ENCODE measurements around the gene TEX9. TPM values are rescaled to one million over a fixed set of nuclear protein-coding genes. Genes with fewer than 3 reads are reported as not detected.
"Not testable (repeated sequence)": the region's sequence is repeated elsewhere in the genome, so short reads cannot be mapped to it uniquely, and the experiment has no call there.

The TEX9 gene
- 8.1 TPM for total RNA-seq

- DNase-seq (ENCODE audit: low spot score), result peak; percentile 93
- peak; percentile 100 for ATAC-seq
- intact Hi-C loops (cut with DNase I), result no loop called here
Observed at GRCh38 chr15:56365075-56365711, at the start of gene TEX9. Gene TEX9, plus strand, starts transcription at chr15:56365426. Its CDS starts 25 bp downstream, at chr15:56365451.

DNA sequence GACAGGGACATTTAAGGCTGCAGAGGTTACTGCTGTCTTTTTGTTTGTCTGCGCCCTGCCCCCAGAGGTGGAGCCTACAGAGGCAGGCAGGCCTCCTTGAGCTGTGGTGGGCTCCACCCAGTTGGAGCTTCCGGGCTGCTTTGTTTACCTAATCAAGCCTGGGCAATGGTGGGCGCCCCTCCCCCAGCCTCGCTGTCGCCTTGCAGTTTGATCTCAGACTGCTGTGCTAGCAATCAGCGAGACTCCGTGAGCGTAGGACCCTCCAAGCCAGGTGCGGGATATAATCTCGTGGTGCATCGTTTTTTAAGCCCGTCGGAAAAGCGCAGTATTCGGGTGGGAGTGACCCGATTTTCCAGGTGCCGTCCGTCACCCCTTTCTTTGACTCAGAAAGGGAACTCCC lies 48.7 kb upstream of the TEX9 start:
- intact Hi-C loops (cut with DNase I); DNase-seq (ENCODE audit: low spot score); ATAC-seq: not testable (repeated sequence)

- no peak for ATAC-seq
- intact Hi-C loops (cut with DNase I), result no loop called here
- DNase-seq (ENCODE audit: low spot score), result no peak
Observed at GRCh38 chr15:56320316-56320715, 44.9 kb upstream of the TEX9 start.

GRCh38 chr15:56320861-56321260 lies 44.4 kb upstream of the TEX9 start:
- intact Hi-C loops (cut with DNase I), result no loop called here
- DNase-seq (ENCODE audit: low spot score), result no peak
- no peak for ATAC-seq

DNA sequence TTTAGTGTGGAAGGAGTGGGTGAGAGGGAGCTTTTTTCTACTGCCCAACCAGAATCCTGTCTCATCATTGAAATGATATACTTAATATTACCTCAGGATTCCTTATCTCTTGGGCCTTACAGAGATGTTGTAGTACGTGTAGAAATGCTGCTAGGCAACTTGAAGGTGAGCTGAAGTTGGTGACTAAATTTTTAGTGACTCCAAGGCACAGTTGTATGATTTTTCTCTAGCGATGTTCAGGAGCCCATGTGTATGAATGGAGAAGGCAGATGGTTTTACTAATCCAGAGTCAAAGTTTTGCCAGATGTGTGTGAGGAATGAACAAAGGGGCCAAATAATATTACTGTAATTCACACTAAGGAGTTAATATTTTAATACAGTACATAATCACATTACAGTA lies 42.8 kb upstream of the TEX9 start:
- DNase-seq (ENCODE audit: low spot score) (no peak), ATAC-seq (no peak)
- intact Hi-C loops (cut with DNase I), result no loop called here

DNA sequence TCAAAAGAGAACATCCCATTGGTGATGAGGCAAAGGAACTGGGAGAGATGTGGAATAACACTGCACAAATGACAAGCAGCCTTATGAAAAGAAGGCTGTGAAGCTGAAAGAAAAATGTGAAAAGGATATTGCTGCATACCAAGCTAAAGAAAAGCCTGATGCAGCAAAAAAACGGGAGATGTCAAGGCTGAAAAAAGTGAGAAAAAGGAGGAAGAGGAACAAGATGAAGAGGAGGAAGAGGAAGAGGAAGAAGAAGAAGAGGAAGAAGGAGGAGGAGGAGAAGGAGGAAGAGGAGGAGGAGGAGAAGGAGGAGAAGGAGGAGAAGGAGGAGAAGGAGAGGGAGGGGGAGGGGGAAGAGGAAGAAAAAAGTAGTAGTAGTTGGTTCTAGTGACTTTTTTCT lies 41.8 kb upstream of the TEX9 start:
- ATAC-seq (no peak), DNase-seq (ENCODE audit: low spot score) (no peak)
- intact Hi-C loops (cut with DNase I), result no loop called here

GRCh38 chr15:56325186-56325585 lies 40.0 kb upstream of the TEX9 start:
- DNase-seq (ENCODE audit: low spot score) (no peak), ATAC-seq (no peak)
- intact Hi-C loops (cut with DNase I), result no loop called here

- DNase-seq (ENCODE audit: low spot score) (no peak), ATAC-seq (no peak)
- intact Hi-C loops (cut with DNase I), result no loop called here
Observed at GRCh38 chr15:56327721-56328502, 37.3 kb upstream of the TEX9 start.

- no peak for ATAC-seq
- intact Hi-C loops (cut with DNase I), result no loop called here
- no peak for DNase-seq (ENCODE audit: low spot score)
Observed at GRCh38 chr15:56337084-56337725, 28.0 kb upstream of the TEX9 start.

GRCh38 chr15:56339594-56339993 lies 25.6 kb upstream of the TEX9 start:
- no peak for DNase-seq (ENCODE audit: low spot score)
- no peak for ATAC-seq
- intact Hi-C loops (cut with DNase I), result no loop called here

DNA sequence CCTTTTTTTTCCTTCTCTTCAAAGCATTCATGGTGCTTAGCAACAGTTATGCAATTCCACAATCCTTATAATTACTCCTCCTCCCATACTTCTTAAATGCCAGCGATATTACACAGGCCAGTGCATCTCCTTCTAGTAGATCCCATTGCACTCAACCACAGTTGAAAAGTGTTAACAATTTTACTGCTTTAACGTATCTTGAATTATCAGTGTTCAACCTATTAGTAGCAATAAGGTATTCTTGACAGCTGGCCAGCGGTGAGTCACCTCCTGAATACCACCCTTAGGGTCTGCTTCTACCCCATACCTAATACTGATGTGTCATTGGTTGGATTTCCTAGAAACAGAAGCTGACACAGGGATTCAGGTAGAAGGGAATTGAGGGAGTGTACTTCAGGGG lies 24.0 kb upstream of the TEX9 start:
- intact Hi-C loops (cut with DNase I), result no loop called here
- ATAC-seq, result no peak
- no peak for DNase-seq (ENCODE audit: low spot score)

- no peak for DNase-seq (ENCODE audit: low spot score)
- ATAC-seq, result no peak
- intact Hi-C loops (cut with DNase I), result no loop called here
Observed at GRCh38 chr15:56342653-56343052, 22.6 kb upstream of the TEX9 start.

DNA sequence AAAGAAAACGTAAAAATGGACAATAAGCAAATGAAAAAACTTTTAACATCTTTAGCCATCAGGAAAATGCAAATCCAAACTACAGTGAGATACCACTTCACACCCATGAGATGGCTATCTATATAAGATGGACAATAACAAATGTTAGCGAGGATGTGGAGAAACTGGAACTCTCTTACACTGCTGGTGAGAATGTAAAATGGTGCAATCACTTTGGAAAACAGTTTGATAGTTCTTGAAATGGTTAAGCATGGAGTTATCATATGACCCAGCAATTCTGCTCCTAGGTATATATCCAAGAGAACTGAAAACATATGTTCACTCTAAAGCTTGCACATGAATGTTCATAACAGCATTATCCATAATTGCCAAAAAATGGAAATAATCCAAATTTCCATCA lies 21.3 kb upstream of the TEX9 start:
- intact Hi-C loops (cut with DNase I), result no loop called here
- ATAC-seq (no peak), DNase-seq (ENCODE audit: low spot score) (no peak)

GRCh38 chr15:56344336-56344735 lies 20.9 kb upstream of the TEX9 start:
- DNase-seq (ENCODE audit: low spot score), result no peak
- ATAC-seq, result no peak
- intact Hi-C loops (cut with DNase I), result no loop called here

GRCh38 chr15:56346414-56346813 lies 18.8 kb upstream of the TEX9 start:
- DNase-seq (ENCODE audit: low spot score) (no peak), ATAC-seq (no peak)
- intact Hi-C loops (cut with DNase I), result no loop called here

DNA sequence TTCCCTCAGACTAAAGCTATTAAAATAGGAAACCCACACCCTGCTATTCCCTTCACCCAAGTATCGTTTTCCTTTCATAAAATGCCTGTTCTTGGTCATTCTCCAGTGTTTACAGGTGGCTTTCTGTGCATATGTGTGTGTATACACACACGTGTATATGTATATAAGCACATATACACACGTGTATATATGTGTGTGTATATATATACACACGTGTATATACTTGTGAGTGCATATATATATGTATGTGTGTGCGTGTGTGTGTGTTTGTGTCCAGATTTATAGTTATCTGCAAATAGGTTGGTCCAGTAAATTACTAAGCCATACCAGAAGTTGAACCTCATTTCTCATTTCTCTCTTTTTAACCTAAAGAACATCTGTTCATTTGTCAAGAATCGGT lies 15.7 kb upstream of the TEX9 start:
- intact Hi-C loops (cut with DNase I), result no loop called here
- DNase-seq (ENCODE audit: low spot score) (no peak), ATAC-seq (no peak)

DNA sequence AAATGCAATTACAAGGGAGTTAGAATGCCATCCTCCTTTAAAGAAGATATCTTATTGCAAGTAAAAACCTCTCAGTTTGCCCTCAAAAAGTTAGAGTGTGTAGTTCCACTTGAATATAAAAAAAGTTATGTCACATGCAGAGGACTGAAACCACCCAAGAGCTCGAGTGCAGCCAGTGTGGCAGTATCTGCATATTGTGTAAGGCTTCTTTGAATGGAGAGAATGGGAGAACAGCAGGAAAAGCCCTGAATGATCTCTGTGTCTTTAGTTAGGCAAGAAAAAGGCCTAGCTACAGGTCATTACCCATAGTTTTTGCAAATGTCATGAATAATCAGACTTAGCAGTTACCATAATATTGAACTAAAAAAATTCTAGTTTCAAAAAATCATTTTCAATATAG lies 13.9 kb upstream of the TEX9 start:
- ATAC-seq (no peak), DNase-seq (ENCODE audit: low spot score) (no peak)
- intact Hi-C loops (cut with DNase I), result no loop called here

DNA sequence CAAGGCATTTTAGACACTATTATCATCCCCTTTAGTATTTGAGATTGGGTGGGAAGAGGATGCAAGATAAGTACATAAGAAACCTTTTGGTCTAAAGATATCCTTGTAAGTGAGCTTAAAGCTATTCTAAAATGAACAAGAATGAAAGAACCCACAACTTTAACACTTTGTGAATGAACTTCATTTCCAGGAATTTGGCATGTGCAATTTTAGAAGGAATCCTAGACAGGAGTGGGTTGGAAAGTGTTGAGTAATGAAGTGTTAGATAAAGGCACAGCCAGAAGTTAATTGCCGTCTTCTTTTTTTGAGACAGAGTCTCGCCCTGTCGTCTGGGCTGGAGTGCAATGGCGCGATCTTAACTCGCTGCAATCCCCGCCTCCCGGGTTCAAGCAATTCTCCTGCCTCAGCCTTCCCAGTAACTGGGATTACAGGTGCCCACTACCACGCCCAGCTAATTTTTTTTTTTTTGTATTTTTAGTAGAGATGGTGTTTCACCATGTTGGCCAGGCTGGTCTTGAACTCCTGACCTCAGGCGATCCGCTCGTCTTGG lies 13.2 kb upstream of the TEX9 start:
- no peak for ATAC-seq
- DNase-seq (ENCODE audit: low spot score), result no peak
- intact Hi-C loops (cut with DNase I), result no loop called here

DNA sequence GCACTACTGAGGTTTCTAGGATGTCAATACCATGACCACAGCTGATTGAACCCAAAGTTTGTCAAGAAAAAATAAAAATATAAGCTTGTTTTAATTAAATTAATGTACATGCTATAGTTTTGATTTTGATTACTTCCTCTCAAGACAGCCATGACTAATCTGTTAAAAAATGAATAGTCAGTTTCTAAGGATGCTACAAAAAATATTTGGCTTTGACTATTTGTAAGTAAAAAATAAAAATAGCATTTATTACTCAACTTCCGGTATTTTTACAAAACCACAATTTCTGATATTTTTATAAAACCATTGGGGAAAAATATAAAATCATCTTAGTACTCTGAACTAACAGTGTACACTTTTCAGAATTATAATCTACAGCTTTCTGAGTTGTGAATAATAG lies 12.1 kb upstream of the TEX9 start:
- ATAC-seq (peak; percentile 28), DNase-seq (ENCODE audit: low spot score) (no peak)
- intact Hi-C loops (cut with DNase I), result no loop called here

GRCh38 chr15:56353740-56354139 lies 11.5 kb upstream of the TEX9 start:
- intact Hi-C loops (cut with DNase I), result no loop called here
- ATAC-seq (no peak), DNase-seq (ENCODE audit: low spot score) (no peak)

Measured in sciatic nerve (tissue), 2 donors.